Chondrocyte (in vitro differentiated cells): Measurements from ENCODE around the gene PIP4K2C. TPM values are rescaled to one million over a fixed set of nuclear protein-coding genes. Genes with fewer than 3 reads are reported as not detected.

ENCODE experiments used
- DNase-seq: peaks from one replicate; pipeline ENCODE4 v3.0.0; 2021; ENCODE audit warnings: mixed read lengths, low spot score
- H3K27ac Mint-ChIP-seq: one replicate; pipeline ENCODE4 v1.8.0; 2021; ENCODE audit warnings: mild to moderate bottlenecking, moderate library complexity, mixed read lengths; ENCODE audit not compliant: unreplicated experiment
- H3K27me3 Mint-ChIP-seq: 2 replicates; pipeline ENCODE4 v1.8.0; 2021; ENCODE audit warnings: low read depth, mixed read lengths
- H3K36me3 Mint-ChIP-seq: 2 replicates; pipeline ENCODE4 v1.8.0; 2021; ENCODE audit warnings: low read depth, mixed read lengths
- H3K4me1 Mint-ChIP-seq: 2 replicates; pipeline ENCODE4 v1.8.0; 2021; ENCODE audit warnings: low read depth, mild to moderate bottlenecking, mixed read lengths
- H3K4me3 Mint-ChIP-seq: one replicate; pipeline ENCODE4 v1.8.0; 2021; ENCODE audit warnings: mild to moderate bottlenecking, moderate library complexity, mixed read lengths; ENCODE audit not compliant: unreplicated experiment
- H3K9me3 Mint-ChIP-seq: 2 replicates; pipeline ENCODE4 v1.8.0; 2021; ENCODE audit warnings: low read depth, mixed read lengths
- CTCF ChIP-seq: fragments of 200-600 bp; sonication (generic); IDR thresholded peaks from 2 replicates; pipeline ENCODE4 v1.5.0; 2021; ENCODE audit warnings: antibody characterized with exemption, mild to moderate bottlenecking, moderate library complexity
- total RNA-seq: library from RNA; stranded (reverse); gene quantifications from 3 replicates; pipeline ENCODE4 v1.2.1, GENCODE V29; 2021

PIP4K2C gene
- total RNA-seq, 1 donor from 2014 or later, result 33.1 TPM

GRCh38 chr12:57609781-57610553 is 19.0 kb downstream of the PIP4K2C start:
- Mint-ChIP-seq H3K36me3 (peaks cover 4% of the 10 kb centered on the region), H3K4me3 (peak overlapping the region; percentile 66), H3K27me3 (no peaks in the 10 kb centered on the region), H3K4me1 (peaks cover 37% of the 10 kb centered on the region), H3K9me3 (no peaks in the 10 kb centered on the region), H3K27ac (no peak overlapping the region)
- TF ChIP-seq CTCF, result no peak
- DNase-seq, result no peak

DNA sequence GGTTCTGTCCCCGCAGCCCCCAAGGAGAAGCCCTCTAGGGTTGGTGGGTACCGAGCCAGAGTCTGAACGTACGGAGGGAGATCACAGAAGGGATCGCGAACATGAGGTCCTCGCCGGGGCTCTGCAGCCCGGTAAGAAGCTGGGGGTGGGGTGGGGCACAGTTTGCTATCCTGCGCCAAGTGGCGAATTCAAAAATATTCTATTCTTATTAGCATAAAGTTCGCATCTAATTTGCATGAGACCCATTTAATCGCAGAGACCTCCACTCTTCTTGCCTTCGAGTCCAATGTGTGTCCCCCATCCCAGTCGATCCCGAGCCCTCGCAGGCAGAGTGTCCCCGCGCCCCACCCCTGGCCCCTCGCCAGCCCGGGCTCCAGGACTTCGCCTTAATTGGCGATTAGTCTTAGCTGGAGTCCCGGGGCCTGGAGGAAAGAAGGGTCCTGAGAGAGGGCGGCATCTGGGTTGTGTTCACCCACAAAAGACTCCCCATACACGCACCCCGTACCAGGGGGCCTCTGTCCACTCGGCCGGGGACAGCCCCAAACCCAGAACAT is 19.6 kb downstream of the PIP4K2C start:
- Mint-ChIP-seq H3K4me3 (peak overlapping the region; percentile 66), H3K27ac (no peak overlapping the region), H3K9me3 (no peaks in the 10 kb centered on the region), H3K36me3 (peaks cover 7% of the 10 kb centered on the region), H3K27me3 (no peaks in the 10 kb centered on the region), H3K4me1 (peaks cover 32% of the 10 kb centered on the region)
- TF ChIP-seq CTCF, result no peak
- DNase-seq, result no peak

GRCh38 chr12:57611108-57611826 is 20.3 kb downstream of the PIP4K2C start, which contains the start of gene ARHGEF25:
ARHGEF25 (plus strand) TSS chr12:57611435; CDS start chr12:57611895, 460 bp downstream.
- DNase-seq, result no peak
- H3K27ac Mint-ChIP-seq, result no peak within 1 kb of the TSS

DNA sequence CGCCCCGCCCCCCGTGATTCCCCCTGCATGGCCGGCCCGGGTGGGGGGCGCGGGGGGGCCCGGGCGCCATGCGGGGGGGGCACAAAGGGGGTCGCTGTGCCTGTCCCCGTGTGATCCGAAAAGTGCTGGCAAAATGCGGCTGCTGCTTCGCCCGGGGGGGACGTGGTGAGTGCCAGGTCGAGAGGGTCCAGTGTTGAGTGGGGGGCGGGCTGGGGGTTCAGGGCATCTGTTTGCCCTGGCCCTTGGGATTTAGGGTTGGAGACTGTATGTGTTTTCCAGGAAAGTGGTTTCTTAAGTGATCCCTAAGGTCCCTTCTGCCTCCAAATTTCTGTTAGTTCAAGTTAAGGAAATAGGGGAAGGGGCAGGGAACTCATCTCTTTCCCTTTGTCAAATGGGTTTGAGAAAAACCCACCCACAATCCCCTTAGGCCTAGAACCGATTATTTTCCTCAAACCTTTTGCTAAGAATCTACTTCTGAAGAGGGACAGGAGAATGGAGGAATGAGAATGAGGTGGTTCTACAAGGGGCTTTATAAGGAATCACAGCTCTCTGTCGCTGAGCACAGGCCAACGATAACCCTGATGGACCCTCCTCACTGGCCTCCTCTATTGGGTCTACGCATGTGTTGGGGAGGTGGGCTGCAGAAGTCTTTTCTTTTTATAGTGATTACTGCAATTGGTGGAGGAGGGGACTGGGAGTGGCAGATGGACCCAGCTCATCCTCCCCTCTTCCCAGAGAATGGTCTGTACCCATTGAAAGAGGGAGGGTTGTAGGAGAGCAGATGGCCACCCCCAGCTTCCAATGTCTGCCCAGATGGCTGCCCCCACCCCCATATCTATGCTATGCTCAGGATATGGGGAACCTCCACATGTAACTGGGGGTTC is 21.1 kb downstream of the PIP4K2C start:
- no peak for TF ChIP-seq CTCF
- no peak for DNase-seq
- Mint-ChIP-seq H3K4me1 (peaks cover 35% of the 10 kb centered on the region), H3K9me3 (no peaks in the 10 kb centered on the region), H3K27ac (no peak overlapping the region), H3K27me3 (no peaks in the 10 kb centered on the region), H3K4me3 (peak overlapping the region; percentile 74), H3K36me3 (peaks cover 17% of the 10 kb centered on the region)

More at GRCh38 chr12:57611108-57611826, 20.3 kb downstream of the PIP4K2C start, which contains the start of gene ARHGEF25:
- no peaks in the 10 kb centered on the region for H3K27me3 Mint-ChIP-seq
- peaks cover 33% of the 10 kb centered on the region for H3K4me1 Mint-ChIP-seq
- H3K9me3 Mint-ChIP-seq, result no peaks in the 10 kb centered on the region
- H3K36me3 Mint-ChIP-seq, result peaks cover 12% of the 10 kb centered on the region
- TF ChIP-seq CTCF, result no peak
- H3K4me3 Mint-ChIP-seq, result peak within 1 kb of the TSS; percentile 74
